Measurements from ENCODE around the gene KIF26A.

KIF26A gene

DNA sequence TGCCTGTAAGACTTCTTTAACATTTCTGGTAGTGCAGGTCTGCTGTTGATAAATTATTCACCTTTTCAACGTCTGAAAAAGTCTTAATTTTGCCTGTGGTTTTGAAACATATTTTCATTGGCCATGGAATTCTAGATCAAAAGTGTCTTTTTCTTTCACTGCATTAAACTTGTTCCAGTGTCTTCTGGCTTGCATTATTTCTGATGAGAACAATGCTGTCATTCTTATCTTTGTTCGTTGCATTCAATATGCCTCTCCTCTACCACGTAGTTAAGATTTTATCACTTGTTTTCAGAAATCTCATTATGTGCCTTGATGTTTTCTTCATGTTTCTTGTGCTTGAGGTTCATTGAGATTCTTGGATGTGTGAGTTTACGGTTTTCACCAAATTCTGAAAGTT lies 13.4 kb upstream of the KIF26A start:
- H3K36me3 ChIP-seq (ENCODE audit: insufficient read depth, low read length), result no peaks in the 10 kb centered on the region
- no peak overlapping the region for H3K27ac ChIP-seq (ENCODE audit: low read depth, low read length)
- peaks cover 4% of the 10 kb centered on the region; the same call in 1 of the 2 replicates for H3K27me3 ChIP-seq (ENCODE audit: insufficient read depth, low read length)
- no peaks in the 10 kb centered on the region for H3K4me1 ChIP-seq (ENCODE audit: insufficient read depth, low read length)
- WGBS, result 87% methylated on average over 4 of the region's 4 CpGs
- no peak overlapping the region for H3K9ac ChIP-seq (ENCODE audit: low read depth, low read length)
- peaks cover 32% of the 10 kb centered on the region for H3K9me3 ChIP-seq (ENCODE audit: insufficient read depth, low read depth, low read length)
- H3K4me3 ChIP-seq (ENCODE audit: low read length), result no peak overlapping the region

DNA sequence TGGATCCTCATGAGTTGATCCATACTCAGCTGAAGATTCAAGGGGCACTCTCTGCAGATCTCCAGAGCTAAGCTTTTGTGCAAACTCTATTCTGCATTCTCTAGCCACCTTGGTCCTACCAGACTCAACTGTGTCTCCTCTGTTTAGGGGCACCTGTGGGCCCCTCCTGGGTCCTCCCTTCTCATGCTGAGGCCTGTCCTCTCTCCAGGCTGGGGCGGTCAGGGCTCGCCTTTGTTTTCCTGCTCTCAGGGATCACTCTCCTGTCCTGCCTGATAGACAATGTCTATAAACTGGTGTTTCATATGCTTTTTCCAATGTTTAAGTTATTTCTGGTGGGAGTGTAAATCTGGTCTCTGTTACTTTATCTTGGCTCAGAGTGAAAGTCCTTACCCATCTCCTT lies 11.6 kb upstream of the KIF26A start:
- Histone ChIP-seq H3K36me3 (ENCODE audit: insufficient read depth, low read length) (no peaks in the 10 kb centered on the region), H3K27me3 (ENCODE audit: insufficient read depth, low read length) (no peaks in the 10 kb centered on the region), H3K9ac (ENCODE audit: low read depth, low read length) (no peak overlapping the region), H3K27ac (ENCODE audit: low read depth, low read length) (no peak overlapping the region), H3K4me3 (ENCODE audit: low read length) (no peak overlapping the region), H3K4me1 (ENCODE audit: insufficient read depth, low read length) (no peaks in the 10 kb centered on the region), H3K9me3 (ENCODE audit: insufficient read depth, low read depth, low read length) (peaks cover 35% of the 10 kb centered on the region)
- 96% methylated on average over 2 of the region's 2 CpGs for WGBS

DNA sequence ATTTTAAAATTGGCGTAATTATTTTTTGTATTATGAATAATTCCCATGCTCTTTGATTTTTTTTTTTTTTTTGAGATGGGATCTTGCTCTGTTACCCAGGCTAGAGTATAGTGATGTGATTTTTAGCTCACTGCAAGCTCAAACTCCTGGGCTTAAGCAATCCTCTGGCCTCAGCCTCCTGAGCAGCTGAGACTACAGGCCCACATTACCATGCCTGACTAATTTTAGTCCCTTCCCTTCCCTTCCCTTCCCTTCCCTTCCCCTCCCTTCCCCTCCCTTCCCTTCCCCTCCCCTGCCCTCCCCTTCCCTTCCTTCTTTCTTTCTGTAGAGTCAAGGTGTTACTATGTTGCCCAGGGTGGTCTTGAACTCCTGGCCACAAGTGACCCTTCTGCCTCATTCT lies 9.4 kb upstream of the KIF26A start:
- WGBS, result 86% methylated on average over 1 of the region's 1 CpG
- Histone ChIP-seq H3K36me3 (ENCODE audit: insufficient read depth, low read length) (no peaks in the 10 kb centered on the region), H3K9ac (ENCODE audit: low read depth, low read length) (no peak overlapping the region)

DNA sequence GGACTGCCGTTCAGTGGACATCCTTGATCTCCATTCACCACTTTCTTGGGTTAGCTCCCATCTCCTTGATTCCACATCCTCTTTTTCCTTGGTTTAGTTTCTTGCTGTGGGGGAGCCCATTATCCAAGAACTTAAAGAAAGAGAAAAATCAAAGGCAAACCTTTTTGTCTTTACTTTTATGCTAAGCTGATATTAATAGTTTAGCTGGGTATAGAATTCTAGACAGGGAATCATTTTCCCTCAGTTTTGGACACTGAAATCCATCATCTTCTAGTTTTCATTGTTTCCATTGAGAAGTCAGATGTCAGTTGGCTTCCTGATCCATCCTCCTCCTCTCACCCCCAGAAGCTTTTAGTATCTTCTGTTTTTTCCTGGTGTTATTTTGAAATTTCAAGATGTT lies 8.8 kb upstream of the KIF26A start:
- Histone ChIP-seq H3K36me3 (ENCODE audit: insufficient read depth, low read length) (no peaks in the 10 kb centered on the region), H3K4me1 (ENCODE audit: insufficient read depth, low read length) (no peaks in the 10 kb centered on the region; the same call in 1 of the 2 replicates), H3K9me3 (ENCODE audit: insufficient read depth, low read depth, low read length) (peaks cover 21% of the 10 kb centered on the region), H3K27ac (ENCODE audit: low read depth, low read length) (no peak overlapping the region), H3K4me3 (ENCODE audit: low read length) (no peak overlapping the region), H3K27me3 (ENCODE audit: insufficient read depth, low read length) (peaks cover 14% of the 10 kb centered on the region), H3K9ac (ENCODE audit: low read depth, low read length) (no peak overlapping the region)
- 89% methylated on average over 1 of the region's 1 CpG for WGBS

More for the DNA sequence above, 9.4 kb upstream of the KIF26A start:
- no peaks in the 10 kb centered on the region for H3K4me1 ChIP-seq (ENCODE audit: insufficient read depth, low read length)
- H3K27me3 ChIP-seq (ENCODE audit: insufficient read depth, low read length), result peaks cover 10% of the 10 kb centered on the region
- peaks cover 27% of the 10 kb centered on the region for H3K9me3 ChIP-seq (ENCODE audit: insufficient read depth, low read depth, low read length)
- no peak overlapping the region for H3K4me3 ChIP-seq (ENCODE audit: low read length)
- no peak overlapping the region for H3K27ac ChIP-seq (ENCODE audit: low read depth, low read length)

DNA sequence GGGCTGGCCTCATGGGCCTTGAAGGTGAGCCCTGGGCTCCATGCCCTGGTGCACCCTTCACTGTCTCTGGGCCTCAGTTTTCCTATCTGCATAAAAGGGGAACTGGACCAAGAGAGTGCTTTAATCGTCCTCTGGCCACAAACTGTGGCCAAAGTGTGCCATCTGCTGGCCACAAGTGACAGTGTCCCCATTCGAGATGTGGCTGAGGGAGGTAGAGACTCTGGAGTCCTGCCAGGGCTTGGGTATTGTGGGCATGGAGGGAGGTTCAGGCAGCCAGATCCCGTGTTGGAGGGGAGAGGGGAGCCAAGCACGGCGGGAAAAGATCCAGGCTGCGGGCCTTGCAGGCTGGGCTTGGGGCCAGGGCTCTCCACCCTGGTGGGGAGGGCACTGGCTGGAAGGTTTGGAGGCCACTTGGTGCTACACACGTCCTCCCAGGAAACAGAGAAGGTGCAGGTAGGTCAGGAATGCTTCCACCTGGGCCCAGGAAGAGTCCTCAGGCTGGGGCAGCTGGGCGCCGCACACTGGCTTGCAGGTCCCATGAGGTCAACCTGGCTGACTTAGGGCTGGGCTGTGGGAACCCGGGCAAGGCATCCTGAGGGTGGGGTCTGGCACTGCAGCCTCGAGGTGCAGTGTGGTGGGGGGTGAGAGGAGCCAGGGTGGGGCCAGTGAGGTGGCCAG lies 7.3 kb upstream of the KIF26A start:
- peaks cover 29% of the 10 kb centered on the region for H3K27me3 ChIP-seq (ENCODE audit: insufficient read depth, low read length)
- 40% methylated on average over 11 of the region's 11 CpGs for WGBS

DNA sequence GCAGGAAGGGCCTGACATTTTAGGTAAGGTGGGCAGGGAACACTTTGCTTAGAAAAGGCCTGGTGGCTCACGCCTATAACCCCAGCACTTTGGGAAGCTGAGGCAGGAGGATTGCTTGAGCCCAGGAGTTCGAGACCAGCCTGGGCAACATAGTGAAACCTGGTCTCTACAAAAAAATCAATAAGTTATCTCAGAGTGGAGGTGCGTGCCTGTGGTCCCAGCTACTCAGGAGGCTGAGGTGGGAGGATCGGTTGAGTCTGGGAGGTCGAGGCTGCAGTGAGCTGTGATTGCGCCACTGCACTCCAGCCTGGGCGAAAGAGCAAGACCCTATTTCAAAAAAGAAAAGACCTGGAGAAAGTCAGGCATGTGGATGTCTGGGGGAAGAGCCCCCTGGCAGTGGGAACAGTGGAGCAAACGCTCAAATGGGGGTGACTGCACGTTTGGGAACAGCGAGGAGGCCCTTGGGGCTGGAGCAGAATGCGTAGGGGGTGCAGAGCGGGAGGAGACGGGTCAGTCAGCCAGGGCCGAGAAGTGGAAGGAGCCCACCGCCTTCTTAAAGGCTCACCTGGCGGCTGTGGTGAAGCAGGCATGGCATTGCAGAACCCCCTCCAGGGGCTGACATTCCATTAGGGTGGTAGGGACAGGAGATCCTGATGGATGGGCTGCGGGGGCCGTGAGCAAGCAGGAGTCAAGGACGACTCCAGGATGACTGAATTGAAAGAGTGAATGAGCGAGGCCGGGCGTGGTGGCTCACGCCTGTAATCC lies 6.2 kb upstream of the KIF26A start:
- H3K4me1 ChIP-seq (ENCODE audit: insufficient read depth, low read length), result no peaks in the 10 kb centered on the region; the same call in 1 of the 2 replicates
- H3K4me3 ChIP-seq (ENCODE audit: low read length), result no peak overlapping the region
- H3K36me3 ChIP-seq (ENCODE audit: insufficient read depth, low read length), result no peaks in the 10 kb centered on the region
- H3K27me3 ChIP-seq (ENCODE audit: insufficient read depth, low read length), result peaks cover 39% of the 10 kb centered on the region
- 77% methylated on average over 23 of the region's 23 CpGs for WGBS
- H3K9me3 ChIP-seq (ENCODE audit: insufficient read depth, low read depth, low read length), result peaks cover 12% of the 10 kb centered on the region
- H3K27ac ChIP-seq (ENCODE audit: low read depth, low read length), result no peak overlapping the region
- H3K9ac ChIP-seq (ENCODE audit: low read depth, low read length), result no peak overlapping the region

More for the DNA sequence above, 7.3 kb upstream of the KIF26A start:
- no peaks in the 10 kb centered on the region for H3K36me3 ChIP-seq (ENCODE audit: insufficient read depth, low read length)
- H3K4me3 ChIP-seq (ENCODE audit: low read length), result no peak overlapping the region
- H3K9ac ChIP-seq (ENCODE audit: low read depth, low read length), result no peak overlapping the region
- no peak overlapping the region for H3K27ac ChIP-seq (ENCODE audit: low read depth, low read length)
- no peaks in the 10 kb centered on the region; the same call in 1 of the 2 replicates for H3K4me1 ChIP-seq (ENCODE audit: insufficient read depth, low read length)
- peaks cover 17% of the 10 kb centered on the region for H3K9me3 ChIP-seq (ENCODE audit: insufficient read depth, low read depth, low read length)

DNA sequence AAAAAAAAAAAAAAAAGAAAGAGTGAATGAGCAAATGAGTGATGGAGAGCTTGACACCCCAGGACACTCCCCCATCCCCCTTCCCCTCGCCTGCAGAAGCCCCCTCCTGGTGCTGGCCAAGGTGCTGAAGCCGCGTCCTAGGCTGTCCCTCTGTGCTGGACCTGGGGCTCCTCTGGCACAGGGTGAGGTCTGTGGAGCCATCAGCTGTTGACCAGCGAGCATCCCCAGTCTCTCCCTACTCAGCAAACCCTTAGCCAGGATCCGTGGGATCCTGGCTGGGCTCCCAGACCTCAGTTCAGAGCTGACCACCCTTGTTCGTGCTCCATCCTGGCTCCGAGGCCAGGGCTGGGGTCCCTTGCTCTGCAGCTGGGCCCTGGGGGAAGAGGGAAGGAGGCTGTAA lies 5.4 kb upstream of the KIF26A start:
- H3K27me3 ChIP-seq (ENCODE audit: insufficient read depth, low read length), result peaks cover 47% of the 10 kb centered on the region
- H3K36me3 ChIP-seq (ENCODE audit: insufficient read depth, low read length), result no peaks in the 10 kb centered on the region
- 42% methylated on average over 7 of the region's 7 CpGs for WGBS
- no peak overlapping the region for H3K27ac ChIP-seq (ENCODE audit: low read depth, low read length)
- no peak overlapping the region for H3K9ac ChIP-seq (ENCODE audit: low read depth, low read length)
- H3K4me1 ChIP-seq (ENCODE audit: insufficient read depth, low read length), result no peaks in the 10 kb centered on the region; the same call in 1 of the 2 replicates
- peaks cover 12% of the 10 kb centered on the region for H3K9me3 ChIP-seq (ENCODE audit: insufficient read depth, low read depth, low read length)
- no peak overlapping the region for H3K4me3 ChIP-seq (ENCODE audit: low read length)

DNA sequence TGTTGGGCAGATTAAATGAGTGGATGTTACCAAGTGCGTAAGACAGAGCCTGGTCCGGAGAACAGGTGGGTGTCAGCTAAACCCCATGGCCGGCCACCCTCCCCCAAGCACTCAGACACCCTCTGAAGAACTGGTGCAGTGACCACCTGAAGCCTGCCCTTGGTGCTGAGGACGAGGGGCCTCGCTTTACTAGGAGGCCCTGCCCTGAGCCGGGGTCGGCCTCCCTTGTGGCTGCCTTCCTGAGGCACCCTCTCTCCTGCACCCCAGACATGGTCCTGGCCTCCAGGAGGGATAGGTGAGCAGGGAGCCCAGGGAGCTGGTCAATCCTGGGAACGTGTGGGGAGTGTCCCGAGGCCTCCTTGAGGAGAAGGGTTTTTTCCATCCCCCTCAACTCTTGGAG lies 4.9 kb upstream of the KIF26A start:
- H3K27me3 ChIP-seq (ENCODE audit: insufficient read depth, low read length), result peaks cover 48% of the 10 kb centered on the region
- H3K36me3 ChIP-seq (ENCODE audit: insufficient read depth, low read length), result no peaks in the 10 kb centered on the region
- no peaks in the 10 kb centered on the region; the same call in 1 of the 2 replicates for H3K4me1 ChIP-seq (ENCODE audit: insufficient read depth, low read length)
- H3K4me3 ChIP-seq (ENCODE audit: low read length), result no peak overlapping the region
- H3K27ac ChIP-seq (ENCODE audit: low read depth, low read length), result no peak overlapping the region
- peaks cover 12% of the 10 kb centered on the region for H3K9me3 ChIP-seq (ENCODE audit: insufficient read depth, low read depth, low read length)
- no peak overlapping the region for H3K9ac ChIP-seq (ENCODE audit: low read depth, low read length)
- WGBS, result 92% methylated on average over 9 of the region's 9 CpGs

DNA sequence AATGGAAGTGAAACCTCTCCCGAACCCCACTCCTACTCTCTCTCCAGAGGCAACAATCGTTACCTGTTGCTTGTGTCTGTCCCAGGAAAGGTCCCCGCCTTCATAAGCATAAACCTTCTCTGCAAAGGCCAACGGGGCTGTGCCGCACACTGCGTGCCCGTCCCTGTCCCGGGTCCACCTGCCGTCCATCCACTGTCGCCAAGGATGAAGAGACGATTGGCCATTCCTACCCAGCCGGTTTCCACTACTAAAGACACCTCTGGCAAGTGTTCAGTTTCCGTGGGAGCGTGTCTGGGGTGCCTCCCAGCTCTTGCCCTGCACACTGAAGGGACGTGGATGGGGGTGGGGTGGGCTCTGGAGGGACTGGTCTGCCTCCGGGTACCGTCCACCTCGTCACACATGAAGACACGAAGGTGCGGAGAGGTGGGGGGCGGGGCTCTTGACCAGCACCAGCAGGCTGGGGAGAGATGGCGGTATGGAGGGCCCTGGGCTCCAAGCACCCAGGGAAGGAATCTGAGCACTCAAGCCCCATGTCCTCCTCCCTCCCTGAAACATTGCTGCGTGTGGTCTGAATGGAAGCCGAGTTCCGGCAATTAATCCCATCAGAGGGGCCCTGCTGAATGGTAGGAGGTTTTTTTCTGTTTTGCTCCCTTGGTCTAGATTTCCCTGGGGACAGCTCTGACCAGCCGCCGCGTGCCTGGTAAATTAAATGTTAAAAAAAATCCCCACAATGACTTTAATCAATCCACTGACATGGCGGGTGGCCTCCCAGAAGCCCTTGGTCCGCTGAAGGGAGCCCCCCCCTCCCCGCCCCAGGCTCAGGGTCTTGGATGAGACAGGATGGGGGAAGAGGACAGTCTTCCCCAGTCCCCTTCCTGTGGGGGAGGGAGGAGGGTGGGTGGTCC lies 4.1 kb upstream of the KIF26A start:
- peaks cover 51% of the 10 kb centered on the region for H3K27me3 ChIP-seq (ENCODE audit: insufficient read depth, low read length)
- peaks cover 10% of the 10 kb centered on the region for H3K9me3 ChIP-seq (ENCODE audit: insufficient read depth, low read depth, low read length)
- no peak overlapping the region for H3K9ac ChIP-seq (ENCODE audit: low read depth, low read length)
- H3K4me1 ChIP-seq (ENCODE audit: insufficient read depth, low read length), result no peaks in the 10 kb centered on the region; the same call in 1 of the 2 replicates
- peak overlapping the region; percentile 56; the same call in 1 of the 2 replicates for H3K4me3 ChIP-seq (ENCODE audit: low read length)
- WGBS, result 84% methylated on average over 28 of the region's 31 CpGs
- H3K36me3 ChIP-seq (ENCODE audit: insufficient read depth, low read length), result no peaks in the 10 kb centered on the region
- H3K27ac ChIP-seq (ENCODE audit: low read depth, low read length), result no peak overlapping the region

DNA sequence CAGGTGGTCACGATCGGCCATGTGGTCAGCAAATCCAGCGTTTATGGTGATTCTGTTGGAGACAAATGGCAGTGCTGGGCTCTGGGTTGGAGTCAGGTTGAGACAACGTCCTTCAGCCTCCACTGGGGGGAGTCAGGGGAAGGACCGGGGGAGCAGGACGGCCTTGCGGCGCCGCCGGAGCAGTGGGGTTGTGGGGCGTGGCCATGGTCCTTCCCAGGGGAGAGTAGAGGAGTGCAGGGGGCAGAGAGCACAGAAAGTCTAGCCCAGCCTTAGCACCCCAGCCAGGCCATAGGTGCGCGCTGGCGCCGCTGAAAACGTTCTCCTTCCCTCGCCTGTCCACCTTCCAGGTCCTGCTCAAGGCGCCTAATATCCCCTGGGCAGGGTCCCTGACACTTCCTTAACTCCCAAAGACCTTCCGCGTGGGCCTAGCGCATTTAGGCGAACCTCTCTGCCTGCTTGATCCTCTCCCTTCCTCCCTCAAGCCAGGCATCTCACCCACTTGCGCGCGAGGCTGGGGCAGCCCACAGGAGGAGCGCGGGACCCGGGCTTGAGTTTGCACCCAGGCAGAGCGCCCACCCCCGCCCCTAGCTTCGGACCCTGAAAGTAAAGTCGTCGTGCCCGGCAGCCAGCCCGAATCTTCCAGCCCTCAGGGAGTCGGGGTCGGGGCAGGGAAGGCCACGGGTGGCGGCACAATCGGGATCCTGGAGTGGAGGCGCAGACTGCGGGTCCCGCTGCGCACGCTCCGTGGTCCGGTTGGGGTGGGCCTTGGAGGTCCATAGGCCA lies 3.1 kb upstream of the KIF26A start:
- H3K9me3 ChIP-seq (ENCODE audit: insufficient read depth, low read depth, low read length), result no peaks in the 10 kb centered on the region
- H3K36me3 ChIP-seq (ENCODE audit: insufficient read depth, low read length), result no peaks in the 10 kb centered on the region
- no peak overlapping the region for H3K27ac ChIP-seq (ENCODE audit: low read depth, low read length)
- H3K4me1 ChIP-seq (ENCODE audit: insufficient read depth, low read length), result peaks cover 3% of the 10 kb centered on the region
- H3K27me3 ChIP-seq (ENCODE audit: insufficient read depth, low read length), result peaks cover 51% of the 10 kb centered on the region
- WGBS, result 3% methylated on average over 47 of the region's 47 CpGs
- H3K9ac ChIP-seq (ENCODE audit: low read depth, low read length), result peak overlapping the region; percentile 31; the same call in 1 of the 2 replicates
- peak overlapping the region; percentile 56 for H3K4me3 ChIP-seq (ENCODE audit: low read length)
